Nephron (organoid): ENCODE measurements around the gene VPS13C.

Experiments used
- H3K27ac Mint-ChIP-seq, 3 experiments: 2 replicates each; pipeline ENCODE4 v1.8.0; 2020; ENCODE audit warnings: mixed read lengths in 3 of 3, mild to moderate bottlenecking in 2 of 3, moderate library complexity in 1 of 3
- H3K27me3 Mint-ChIP-seq: 2 replicates; pipeline ENCODE4 v1.8.0; 2021; ENCODE audit warnings: low read depth, mild to moderate bottlenecking, moderate library complexity, mixed read lengths
- H3K36me3 Mint-ChIP-seq: 2 replicates; pipeline ENCODE4 v1.8.0; 2020; ENCODE audit warnings: low read depth, mixed read lengths
- H3K4me1 Mint-ChIP-seq: 2 replicates; pipeline ENCODE4 v1.8.0; 2020; ENCODE audit warnings: mixed read lengths
- H3K4me3 Mint-ChIP-seq, 3 experiments: 2 replicates each; pipeline ENCODE4 v1.8.0; 2020; ENCODE audit warnings: mild to moderate bottlenecking in 3 of 3, mixed read lengths in 3 of 3, moderate library complexity in 2 of 3
- H3K9me3 Mint-ChIP-seq: 2 replicates; pipeline ENCODE4 v1.8.0; 2020; ENCODE audit warnings: mixed read lengths
- TF ChIP-seq, protein P1 (sequence below), 3 experiments: fragments of 200-600 bp; sonication (generic); IDR thresholded peaks; one replicate each; pipeline ENCODE4 v1.5.0; 2021; ENCODE audit warnings: antibody characterized with exemption in 3 of 3; ENCODE audit not compliant: unreplicated experiment in 3 of 3

VPS13C gene

DNA sequence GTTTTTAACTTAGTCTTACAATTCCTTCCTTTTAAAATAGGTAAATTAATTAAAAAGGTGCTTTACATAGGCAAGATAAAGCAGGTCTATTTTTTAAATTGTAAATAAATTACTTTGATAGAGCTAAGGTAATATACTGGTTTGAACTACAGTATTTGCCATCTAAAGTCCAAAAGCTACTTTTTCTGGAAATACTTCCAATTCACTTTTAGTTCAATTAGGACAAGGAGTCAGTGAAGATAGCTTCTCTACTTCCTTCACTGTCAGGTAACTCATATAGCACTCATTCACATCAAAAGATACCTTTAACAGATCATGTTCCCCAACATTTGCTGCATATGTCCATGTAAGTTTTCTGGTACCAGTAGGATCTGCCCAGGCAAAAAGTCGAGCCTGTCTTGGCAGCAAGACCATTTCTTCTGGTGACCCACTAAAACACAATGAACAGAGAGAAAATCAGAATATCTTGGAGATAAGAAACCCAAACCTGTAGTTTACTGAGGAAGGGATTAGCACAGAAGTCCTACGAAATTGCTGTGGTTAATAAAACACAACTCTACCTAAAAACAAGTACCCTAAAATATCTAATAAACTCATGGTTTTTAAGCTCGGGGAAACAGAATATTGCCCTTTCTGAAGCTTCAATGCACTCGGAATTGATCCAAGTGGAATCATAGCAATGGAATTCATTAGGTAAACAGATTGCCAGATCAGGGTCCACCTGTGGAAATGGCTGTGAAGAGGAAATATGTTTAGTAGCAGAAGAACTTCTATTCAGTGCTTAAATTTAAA, 153.1 kb downstream of the VPS13C start:
- Mint-ChIP-seq H3K4me1 (no peaks in the 10 kb centered on the region), H3K4me3 (no peak overlapping the region), H3K27me3 (no peaks in the 10 kb centered on the region), H3K27ac (no peak overlapping the region), H3K9me3 (peaks cover 11% of the 10 kb centered on the region), H3K36me3 (peaks cover 61% of the 10 kb centered on the region)
- TF ChIP-seq, protein P1, sequence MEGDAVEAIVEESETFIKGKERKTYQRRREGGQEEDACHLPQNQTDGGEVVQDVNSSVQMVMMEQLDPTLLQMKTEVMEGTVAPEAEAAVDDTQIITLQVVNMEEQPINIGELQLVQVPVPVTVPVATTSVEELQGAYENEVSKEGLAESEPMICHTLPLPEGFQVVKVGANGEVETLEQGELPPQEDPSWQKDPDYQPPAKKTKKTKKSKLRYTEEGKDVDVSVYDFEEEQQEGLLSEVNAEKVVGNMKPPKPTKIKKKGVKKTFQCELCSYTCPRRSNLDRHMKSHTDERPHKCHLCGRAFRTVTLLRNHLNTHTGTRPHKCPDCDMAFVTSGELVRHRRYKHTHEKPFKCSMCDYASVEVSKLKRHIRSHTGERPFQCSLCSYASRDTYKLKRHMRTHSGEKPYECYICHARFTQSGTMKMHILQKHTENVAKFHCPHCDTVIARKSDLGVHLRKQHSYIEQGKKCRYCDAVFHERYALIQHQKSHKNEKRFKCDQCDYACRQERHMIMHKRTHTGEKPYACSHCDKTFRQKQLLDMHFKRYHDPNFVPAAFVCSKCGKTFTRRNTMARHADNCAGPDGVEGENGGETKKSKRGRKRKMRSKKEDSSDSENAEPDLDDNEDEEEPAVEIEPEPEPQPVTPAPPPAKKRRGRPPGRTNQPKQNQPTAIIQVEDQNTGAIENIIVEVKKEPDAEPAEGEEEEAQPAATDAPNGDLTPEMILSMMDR (IDR thresholded peaks at IDR 0.05; ENCODE audit: unreplicated experiment in 3 of 3), result no peak

DNA sequence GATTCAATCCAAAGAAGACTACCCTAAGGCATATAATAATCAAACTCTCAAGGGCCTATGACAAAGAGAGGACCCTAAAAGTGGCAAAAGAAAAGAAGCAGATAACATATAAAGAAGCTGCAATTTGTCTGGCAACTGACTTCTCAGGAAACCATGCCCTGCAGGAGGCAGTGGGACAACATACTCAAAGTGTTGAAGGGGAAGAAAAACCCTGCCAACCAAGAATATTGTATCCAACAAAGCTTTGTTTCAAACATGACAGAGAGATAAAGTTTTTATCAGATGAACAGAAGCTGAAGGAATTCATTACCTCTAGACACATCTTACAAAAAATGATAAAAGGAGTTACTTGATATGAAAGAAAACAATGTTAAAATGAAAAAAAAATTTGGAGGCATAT, 167.1 kb downstream of the VPS13C start:
- Mint-ChIP-seq H3K4me3 (no peak overlapping the region), H3K36me3 (peaks cover 86% of the 10 kb centered on the region), H3K4me1 (no peaks in the 10 kb centered on the region), H3K27ac (no peak overlapping the region), H3K9me3 (peaks cover 48% of the 10 kb centered on the region), H3K27me3 (no peaks in the 10 kb centered on the region)
- TF ChIP-seq, protein P1 (IDR thresholded peaks at IDR 0.05; ENCODE audit: unreplicated experiment in 3 of 3), result no peak

DNA sequence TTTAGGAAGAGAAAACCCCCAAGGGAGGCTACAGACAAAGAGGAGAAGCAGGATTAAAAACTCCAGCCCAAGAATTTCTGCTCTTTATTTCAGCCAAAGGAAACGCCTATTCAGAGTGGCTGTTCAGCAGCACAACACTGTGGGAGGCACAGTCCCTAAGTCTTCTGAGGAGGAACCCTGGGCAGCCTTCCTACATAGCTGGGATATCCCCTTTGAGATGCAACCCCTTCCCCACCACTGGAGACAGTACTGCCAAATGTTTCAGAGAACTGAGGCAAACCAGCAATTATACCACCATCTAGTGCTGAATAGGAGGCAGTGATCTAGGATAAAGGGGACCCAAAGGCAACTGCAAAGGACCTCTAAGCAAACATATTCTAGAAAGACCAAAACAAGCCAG, 168.1 kb downstream of the VPS13C start:
- no peak overlapping the region for H3K27ac Mint-ChIP-seq
- H3K27me3 Mint-ChIP-seq, result no peaks in the 10 kb centered on the region
- no peaks in the 10 kb centered on the region for H3K4me1 Mint-ChIP-seq
- H3K9me3 Mint-ChIP-seq, result peaks cover 40% of the 10 kb centered on the region
- TF ChIP-seq, protein P1 (IDR thresholded peaks at IDR 0.05; ENCODE audit: unreplicated experiment in 3 of 3), result no peak
- peaks cover 82% of the 10 kb centered on the region for H3K36me3 Mint-ChIP-seq
- H3K4me3 Mint-ChIP-seq, result no peak overlapping the region

DNA sequence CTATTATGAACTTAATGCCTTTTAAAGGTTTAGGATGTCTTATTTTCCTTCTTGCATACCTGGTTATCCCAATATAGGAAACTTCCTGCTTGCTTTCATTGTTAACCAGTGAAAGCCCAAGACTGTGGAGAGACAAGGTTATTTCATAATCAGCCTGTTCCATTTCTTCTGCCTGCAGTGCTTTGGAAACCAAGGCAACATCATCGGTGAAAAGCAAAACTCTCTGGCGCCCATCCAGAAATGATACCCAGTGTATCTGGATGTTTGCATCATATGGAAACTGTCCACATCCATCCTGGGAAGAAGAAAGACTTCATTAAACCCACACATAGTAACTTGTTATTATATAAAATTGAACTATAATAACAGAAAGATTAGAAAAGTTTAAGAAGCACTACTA, 170.1 kb downstream of the VPS13C start:
- Mint-ChIP-seq H3K4me3 (no peak overlapping the region), H3K9me3 (peaks cover 28% of the 10 kb centered on the region), H3K27me3 (no peaks in the 10 kb centered on the region), H3K27ac (no peak overlapping the region), H3K4me1 (no peaks in the 10 kb centered on the region), H3K36me3 (peaks cover 72% of the 10 kb centered on the region)
- TF ChIP-seq, protein P1 (IDR thresholded peaks at IDR 0.05; ENCODE audit: unreplicated experiment in 3 of 3), result no peak

DNA sequence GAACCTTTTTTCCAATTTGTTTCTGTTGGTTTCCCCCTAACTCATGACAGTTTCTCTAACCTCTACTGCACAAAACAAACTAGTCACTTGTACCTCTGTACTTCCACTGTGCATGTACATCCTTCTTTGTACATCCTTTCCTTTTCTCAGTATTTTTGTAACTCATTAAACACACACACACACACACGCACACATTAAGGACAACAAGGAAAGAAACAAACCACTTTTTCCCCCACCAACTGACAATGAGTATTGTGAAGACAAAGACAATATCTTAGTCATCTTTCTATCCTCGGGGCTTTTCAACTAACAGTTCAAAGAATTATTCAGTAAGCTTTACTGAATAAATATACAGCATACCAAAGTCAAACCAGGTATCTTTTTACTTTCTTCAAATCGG, 170.5 kb downstream of the VPS13C start:
- H3K27ac Mint-ChIP-seq, result no peak overlapping the region
- H3K4me3 Mint-ChIP-seq, result no peak overlapping the region
- peaks cover 68% of the 10 kb centered on the region for H3K36me3 Mint-ChIP-seq
- peaks cover 24% of the 10 kb centered on the region for H3K9me3 Mint-ChIP-seq
- H3K4me1 Mint-ChIP-seq, result no peaks in the 10 kb centered on the region
- TF ChIP-seq, protein P1 (IDR thresholded peaks at IDR 0.05; ENCODE audit: unreplicated experiment in 3 of 3), result no peak
- no peaks in the 10 kb centered on the region for H3K27me3 Mint-ChIP-seq
